Transverse colon (tissue), 4 donors: ENCODE data around the gene GBGT1. TPM values are rescaled to one million over a fixed set of nuclear protein-coding genes. Genes with fewer than 3 reads are reported as not detected.

ENCODE experiments used
- DNase-seq: peaks from one replicate; pipeline ENCODE4 v3.0.0-alpha.2; 2019
- H3K27ac ChIP-seq, 4 donors: fragments of 200-600 bp; sonication (generic); 2 replicates each; pipeline ENCODE4 v1.5.1; 2016 to 2018; ENCODE audit warnings: inconsistent platforms in 4 of 4
- H3K27me3 ChIP-seq: fragments of 200-600 bp; sonication (generic); 2 replicates; pipeline ENCODE4 v1.5.1; 2017; ENCODE audit warnings: inconsistent platforms
- H3K36me3 ChIP-seq, 4 donors: fragments of 200-600 bp; sonication (generic); 2 replicates each; pipeline ENCODE4 v1.5.1; 2017 to 2019; ENCODE audit warnings: inconsistent platforms in 4 of 4
- H3K4me1 ChIP-seq, 4 donors: fragments of 200-600 bp; sonication (generic); 2 replicates each; pipeline ENCODE4 v1.5.1; 2017 to 2020; ENCODE audit warnings: inconsistent platforms in 4 of 4
- H3K4me3 ChIP-seq, 4 donors: fragments of 200-600 bp; sonication (generic); 1 replicate in 1 of 4; 2 replicates in 3 of 4; pipeline versions ENCODE4 v1.5.1 to v1.6.1; 2017 to 2019; ENCODE audit warnings: inconsistent platforms in 4 of 4
- H3K9me3 ChIP-seq, 2 donors: fragments of 200-600 bp; sonication (generic); 2 replicates each; pipeline ENCODE4 v1.5.1; 2017 to 2019; ENCODE audit warnings: inconsistent platforms in 2 of 2
- EP300 ChIP-seq: sonication (generic); formaldehyde crosslinking; IDR thresholded peaks from one replicate; pipeline ENCODE4 v1.6.1; 2017; ENCODE audit warnings: antibody characterized with exemption, low read depth
- POLR2A ChIP-seq: fragments of 450-650 bp; IDR thresholded peaks from one replicate; pipeline ENCODE4 v1.6.1; 2016; ENCODE audit warnings: antibody characterized with exemption, mild to moderate bottlenecking, moderate library complexity
- POLR2AphosphoS5 ChIP-seq, 3 donors: sonication (generic); formaldehyde crosslinking; IDR thresholded peaks; one replicate each; pipeline ENCODE4 v1.6.1; 2016; ENCODE audit warnings: antibody characterized with exemption in 3 of 3
- whole genome bisulfite sequencing, 2 donors: methylation state at CpG; one replicate each; pipeline ENCODE4 v1.1.5; 2018; ENCODE audit warnings: low coverage in 1 of 2; 5-methylcytosine and 5-hydroxymethylcytosine counted together
- in situ Hi-C, 4 donors: fragments of 200-750 bp; cut with MboI; loops; one replicate each; pipeline versions ENCODE4 v1.15.0 to v1.15.1; 2017; ENCODE audit warnings: low sequenced_read_pairs in 3 of 4, low pct_ligation_motif_present in 1 of 4, low pct_unique_long_range_greater_than_20kb in 1 of 4
- intact Hi-C: fragments of 100-400 bp; cut with DNase I; formaldehyde crosslinking; loops from one replicate; pipeline ENCODE4 v1.15.1; 2023; ENCODE audit warnings: low total_unique reads
- total RNA-seq, 4 donors: library from RNA; depleted of rRNA; stranded (reverse); fragments of >200 nt; gene quantifications; one replicate each; pipeline ENCODE4 v1.1.0, GENCODE V29; 2016
- TF ChIP-seq, protein P1 (sequence below), 5 experiments: fragments of 200-600 bp in 3 of 5; fragments of 450-650 bp in 2 of 5; sonication (generic) in 3 of 5; IDR thresholded peaks; 1 replicate in 2 of 5; 2 replicates in 3 of 5; pipeline ENCODE4 v1.5.1; 2016 to 2017; ENCODE audit warnings: antibody characterized with exemption in 5 of 5, inconsistent platforms in 3 of 5, mild to moderate bottlenecking in 2 of 5, moderate library complexity in 1 of 5

GBGT1 gene
- total RNA-seq, 4 donors from 2014 or later, result 4.1 to 15.7 (median 11.8) TPM

- H3K36me3 ChIP-seq, result peaks cover 0 to 79% (median 33%) of the 10 kb centered on the region in 4 donors
- DNase-seq, result no peak
Measured at GRCh38 chr9:133103987-133104505, 59.7 kb downstream of the GBGT1 start.

DNA sequence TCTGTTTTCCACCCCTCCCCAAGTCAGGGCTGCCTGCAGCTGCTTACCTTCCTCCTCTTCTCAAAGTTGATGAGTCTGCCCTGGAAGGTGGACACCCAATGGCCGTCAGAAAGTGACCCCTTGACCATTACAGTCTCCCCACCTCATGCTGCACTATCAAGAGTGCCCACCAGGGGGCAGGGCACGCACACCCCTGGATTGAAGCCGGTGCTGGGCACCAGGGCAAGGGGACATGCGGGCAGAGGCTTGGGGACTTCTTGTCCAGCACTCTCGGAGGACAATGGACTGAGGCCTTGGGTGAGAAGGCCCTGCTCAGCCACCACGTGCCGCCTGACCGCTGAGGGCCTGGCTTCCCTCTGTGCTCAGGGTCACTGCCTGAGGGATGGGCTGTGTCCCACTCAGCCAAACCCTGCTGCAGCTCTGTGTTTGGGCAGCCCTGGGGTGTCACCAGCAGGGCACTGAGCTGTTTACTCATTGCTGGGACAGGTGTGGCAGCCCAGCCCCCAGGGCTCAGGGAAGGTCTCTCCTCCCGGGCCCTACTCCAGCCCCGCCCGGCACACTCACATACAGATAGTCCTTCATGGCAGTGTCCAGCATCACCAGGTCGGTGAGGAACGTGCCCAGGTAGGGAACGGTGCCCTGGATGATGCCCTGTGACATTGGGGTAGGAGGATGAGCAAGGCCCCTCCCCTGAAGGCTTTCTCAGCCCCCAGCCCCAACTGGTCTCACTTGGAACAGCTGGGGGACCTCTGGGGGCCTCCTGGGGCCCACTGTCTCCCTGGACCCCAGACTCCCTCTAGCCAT is 60.3 kb downstream of the GBGT1 start:
- intact Hi-C loops, result no loop called here

More at GRCh38 chr9:133103987-133104505, 59.7 kb downstream of the GBGT1 start:
- Histone ChIP-seq H3K4me1 (peaks cover 0 to 7% (median 0%) of the 10 kb centered on the region in 4 donors), H3K4me3 (no peak overlapping the region), H3K27me3 (no peaks in the 10 kb centered on the region), H3K9me3 (no peaks in the 10 kb centered on the region), H3K27ac (peak overlapping the region; percentile 8 to 40 (median 10))
- TF ChIP-seq POLR2AphosphoS5 (IDR thresholded peaks at IDR 0.05) (no peak), EP300 (no peak), POLR2A (no peak)
- TF ChIP-seq, protein P1, sequence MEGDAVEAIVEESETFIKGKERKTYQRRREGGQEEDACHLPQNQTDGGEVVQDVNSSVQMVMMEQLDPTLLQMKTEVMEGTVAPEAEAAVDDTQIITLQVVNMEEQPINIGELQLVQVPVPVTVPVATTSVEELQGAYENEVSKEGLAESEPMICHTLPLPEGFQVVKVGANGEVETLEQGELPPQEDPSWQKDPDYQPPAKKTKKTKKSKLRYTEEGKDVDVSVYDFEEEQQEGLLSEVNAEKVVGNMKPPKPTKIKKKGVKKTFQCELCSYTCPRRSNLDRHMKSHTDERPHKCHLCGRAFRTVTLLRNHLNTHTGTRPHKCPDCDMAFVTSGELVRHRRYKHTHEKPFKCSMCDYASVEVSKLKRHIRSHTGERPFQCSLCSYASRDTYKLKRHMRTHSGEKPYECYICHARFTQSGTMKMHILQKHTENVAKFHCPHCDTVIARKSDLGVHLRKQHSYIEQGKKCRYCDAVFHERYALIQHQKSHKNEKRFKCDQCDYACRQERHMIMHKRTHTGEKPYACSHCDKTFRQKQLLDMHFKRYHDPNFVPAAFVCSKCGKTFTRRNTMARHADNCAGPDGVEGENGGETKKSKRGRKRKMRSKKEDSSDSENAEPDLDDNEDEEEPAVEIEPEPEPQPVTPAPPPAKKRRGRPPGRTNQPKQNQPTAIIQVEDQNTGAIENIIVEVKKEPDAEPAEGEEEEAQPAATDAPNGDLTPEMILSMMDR (IDR thresholded peaks at IDR 0.05), result no peak
- in situ Hi-C loops, result loop anchor here in 2 of 4 donors (5.0 kb wide), 1 partner anchor 43 kb away; no protein-coding TSS in a partner anchor
- WGBS, 2 donors, result 88% methylated on average over 11 of the region's 12 CpGs; no CpG with 5 or more reads in 1 of the 2 donors
- intact Hi-C loops, result no loop called here

More for the DNA sequence above, 60.3 kb downstream of the GBGT1 start:
- TF ChIP-seq POLR2A, result no peak
- TF ChIP-seq EP300, result no peak
- TF ChIP-seq, protein P1 (IDR thresholded peaks at IDR 0.05), result peak; percentile 97 to 99 (median 98)
- peak in 1 of 3 donors; percentile 5 for TF ChIP-seq POLR2AphosphoS5 (IDR thresholded peaks at IDR 0.05)
- H3K27me3 ChIP-seq, result no peaks in the 10 kb centered on the region
- H3K36me3 ChIP-seq, result peaks cover 0 to 79% (median 33%) of the 10 kb centered on the region in 4 donors
- no peak overlapping the region for H3K4me3 ChIP-seq
- peaks cover 0 to 7% (median 0%) of the 10 kb centered on the region in 4 donors for H3K4me1 ChIP-seq
- WGBS, 2 donors, result 23% methylated on average over 12 of the region's 14 CpGs; no CpG with 5 or more reads in 1 of the 2 donors
- no peaks in the 10 kb centered on the region for H3K9me3 ChIP-seq
- H3K27ac ChIP-seq, result peak overlapping the region; percentile 8 to 40 (median 10)
- in situ Hi-C loops, result loop anchor here in 2 of 4 donors (5.0 kb wide), 1 partner anchor 44 kb away; no protein-coding TSS in a partner anchor
- DNase-seq, result peak; percentile 77

Other genes starting within 250 kb of the GBGT1 start
- 100 to 1,000 TPM in 2 of 4 donors, 10 to 100 TPM in 2; 48.4 to 206 (median 92.3) TPM for gene TSC1, start 219.3 kb downstream of the GBGT1 start, total RNA-seq
- 1 to 10 TPM in 2 of 4 donors, not detected in 2; 1.7 to 2.0 TPM for gene GFI1B, start 185.2 kb downstream of the GBGT1 start, total RNA-seq
- 10 to 100 TPM; 44.5 to 56.9 (median 50.2) TPM for gene GTF3C5, start 132.9 kb downstream of the GBGT1 start, total RNA-seq
- gene CEL, start 101.9 kb downstream of the GBGT1 start, total RNA-seq, result 1 to 10 TPM in 1 of 4 donors, under 1 TPM in 2, not detected in 1; 0.27 to 8.6 (median 0.48) TPM
- 100 to 1,000 TPM in 1 of 4 donors, 10 to 100 TPM in 3; 50.5 to 233 (median 58.2) TPM for gene RALGDS, start 42.7 kb downstream of the GBGT1 start, total RNA-seq
- not detected for gene OBP2B, start 45.3 kb upstream of the GBGT1 start, total RNA-seq
- 100 to 1,000 TPM in 3 of 4 donors, 10 to 100 TPM in 1; 77.4 to 199 (median 141) TPM for gene ABO, start 111.3 kb upstream of the GBGT1 start, total RNA-seq
- gene SURF6, start 172.3 kb upstream of the GBGT1 start, total RNA-seq, result 10 to 100 TPM; 18.1 to 61.3 (median 22.5) TPM
- 10 to 100 TPM; 21.5 to 50.5 (median 25.4) TPM for gene MED22, start 184.2 kb upstream of the GBGT1 start, total RNA-seq
- gene RPL7A, start 184.3 kb upstream of the GBGT1 start, total RNA-seq, result 1,000 to 10,000 TPM in 2 of 4 donors, 100 to 1,000 TPM in 2; 725 to 1,490 (median 1,034) TPM
- 10 to 100 TPM; 14.2 to 66.1 (median 50.2) TPM for gene SURF1, start 192.6 kb upstream of the GBGT1 start, total RNA-seq
- gene SURF2, start 192.6 kb upstream of the GBGT1 start, total RNA-seq, result 10 to 100 TPM in 3 of 4 donors, 1 to 10 TPM in 1; 3.7 to 21.4 (median 17.9) TPM
- 100 to 1,000 TPM in 3 of 4 donors, 10 to 100 TPM in 1; 89.4 to 205 (median 147) TPM for gene SURF4, start 212.1 kb upstream of the GBGT1 start, total RNA-seq
- gene STKLD1, start 212.5 kb upstream of the GBGT1 start, total RNA-seq, result 1 to 10 TPM in 1 of 4 donors, under 1 TPM in 1, not detected in 2; 0.68 to 1.5 TPM